OCI-LY1 (cell line): Measurements from ENCODE around the gene SLC24A4.

Experiments
- EZH2 ChIP-seq: fragments of 200-600 bp; sonication (generic), shearing (Covaris generic); IDR thresholded peaks from 2 replicates; pipeline ENCODE4 v1.8.0; 2017; ENCODE audit warnings: borderline replicate concordance, mixed run types, mild to moderate bottlenecking, antibody characterized with exemption, low read length, moderate library complexity, mixed read lengths
- TF ChIP-seq, protein P1 (sequence below): fragments of 200-600 bp; sonication (generic), shearing (Covaris generic); IDR thresholded peaks from 2 replicates; pipeline ENCODE4 v1.5.1; 2017; ENCODE audit warnings: mild to moderate bottlenecking, antibody characterized with exemption, low read length, moderate library complexity, mixed read lengths

DNA sequence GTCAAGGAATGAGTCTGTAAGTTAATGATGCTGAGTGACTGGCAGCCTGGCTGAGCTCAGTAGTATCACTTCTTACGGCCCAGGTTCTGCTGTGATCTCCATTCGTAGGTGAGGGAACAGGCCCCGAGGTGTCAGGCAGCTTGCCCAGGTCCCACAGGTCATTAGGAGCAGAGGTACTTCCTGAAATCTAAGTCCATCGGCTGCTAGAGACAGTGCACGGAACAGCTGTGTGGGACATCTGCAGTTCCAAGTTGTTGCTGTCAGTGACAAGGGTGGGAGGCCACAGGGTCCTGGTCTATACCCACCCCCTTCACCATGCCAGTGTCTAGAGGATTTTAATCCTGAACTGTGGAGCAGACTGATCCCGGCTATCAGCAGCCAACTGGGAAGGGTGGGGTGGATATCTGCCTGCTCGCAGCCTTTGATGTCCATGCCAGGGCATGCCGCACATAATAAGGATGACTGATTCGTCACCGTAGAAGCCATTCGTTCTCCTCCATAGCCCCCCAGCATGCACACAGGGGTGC lies 108.3 kb downstream of the SLC24A4 start:
- TF ChIP-seq, protein P1, sequence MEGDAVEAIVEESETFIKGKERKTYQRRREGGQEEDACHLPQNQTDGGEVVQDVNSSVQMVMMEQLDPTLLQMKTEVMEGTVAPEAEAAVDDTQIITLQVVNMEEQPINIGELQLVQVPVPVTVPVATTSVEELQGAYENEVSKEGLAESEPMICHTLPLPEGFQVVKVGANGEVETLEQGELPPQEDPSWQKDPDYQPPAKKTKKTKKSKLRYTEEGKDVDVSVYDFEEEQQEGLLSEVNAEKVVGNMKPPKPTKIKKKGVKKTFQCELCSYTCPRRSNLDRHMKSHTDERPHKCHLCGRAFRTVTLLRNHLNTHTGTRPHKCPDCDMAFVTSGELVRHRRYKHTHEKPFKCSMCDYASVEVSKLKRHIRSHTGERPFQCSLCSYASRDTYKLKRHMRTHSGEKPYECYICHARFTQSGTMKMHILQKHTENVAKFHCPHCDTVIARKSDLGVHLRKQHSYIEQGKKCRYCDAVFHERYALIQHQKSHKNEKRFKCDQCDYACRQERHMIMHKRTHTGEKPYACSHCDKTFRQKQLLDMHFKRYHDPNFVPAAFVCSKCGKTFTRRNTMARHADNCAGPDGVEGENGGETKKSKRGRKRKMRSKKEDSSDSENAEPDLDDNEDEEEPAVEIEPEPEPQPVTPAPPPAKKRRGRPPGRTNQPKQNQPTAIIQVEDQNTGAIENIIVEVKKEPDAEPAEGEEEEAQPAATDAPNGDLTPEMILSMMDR = no peak
- TF ChIP-seq EZH2 = no peak
